Hair follicle dermal papilla cell (primary cell): Measurements from ENCODE around the gene ALPI. TPM values are rescaled to one million over a fixed set of nuclear protein-coding genes. Genes with fewer than 3 reads are reported as not detected.

ENCODE experiments used
- total RNA-seq: library from RNA; depleted of rRNA; stranded (reverse); fragments of >200 nt; gene quantifications from 2 replicates; pipeline ENCODE4 v1.2.3, GENCODE V29; 2012

The ALPI gene
- total RNA-seq = not detected in 2 replicates

DNA sequence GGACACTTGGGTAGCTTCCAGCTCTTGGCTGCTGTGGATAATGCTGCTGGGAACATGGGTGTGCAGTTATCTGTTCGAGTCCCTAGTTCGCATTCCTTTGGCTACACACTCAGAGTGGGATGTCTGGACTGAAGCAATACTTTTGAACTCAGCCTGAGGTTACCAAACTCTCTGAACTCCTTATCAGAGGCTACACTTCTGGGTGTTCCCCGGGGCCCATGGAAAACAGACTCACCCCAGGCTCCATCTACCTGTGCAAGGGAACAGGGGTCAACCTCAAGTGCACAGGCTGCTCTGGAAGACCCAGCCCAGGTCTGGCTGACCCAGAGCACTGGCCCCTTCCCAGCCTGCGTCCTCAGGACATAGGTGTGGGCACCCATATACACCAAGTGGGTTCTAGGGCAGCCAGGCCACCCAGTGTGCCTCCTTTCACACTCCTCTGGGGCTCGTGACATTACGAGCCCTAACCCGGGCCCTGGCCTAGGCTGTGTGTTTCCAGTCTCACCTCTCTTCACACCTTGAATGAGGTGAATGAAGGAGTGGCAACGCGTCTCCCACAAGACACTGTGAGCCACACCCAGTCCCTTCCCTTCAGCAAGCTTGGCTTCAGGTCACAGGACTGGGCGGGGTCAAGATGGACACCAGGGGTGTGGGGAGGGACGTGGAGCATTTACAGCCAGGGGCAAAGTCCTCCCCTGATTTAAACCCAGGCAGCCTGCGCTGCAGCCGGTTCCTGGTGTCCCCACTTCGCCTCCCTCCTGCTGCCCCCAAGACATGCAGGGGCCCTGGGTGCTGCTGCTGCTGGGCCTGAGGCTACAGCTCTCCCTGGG, at the start of gene ALPI:
TSS of gene ALPI (plus strand) at position 728 of the 830 bp plus-strand sequence. CDS start at position 775, 47 bp downstream.

GRCh38 chr2:232406556-232407310, 49.2 kb upstream of the ALPI start, which contains the start of gene ALPG:
Gene ALPG (plus strand): TSS chr2:232406844. CDS start chr2:232406895, 51 bp downstream.

GRCh38 chr2:232487385-232488096, 31.6 kb downstream of the ALPI start, which contains the start of gene ECEL1:
Gene ECEL1 (minus strand): TSS chr2:232487834. CDS start chr2:232486653, 1,181 bp downstream.

Other genes starting within 250 kb of the ALPI start
- gene ALPP, start 77.4 kb upstream of the ALPI start, total RNA-seq = not detected in 2 replicates
- not detected in 2 replicates for gene ALPG, start 49.3 kb upstream of the ALPI start, total RNA-seq
- gene ECEL1, start 31.7 kb downstream of the ALPI start, total RNA-seq = not detected in 2 replicates
- gene PRSS56, start 64.2 kb downstream of the ALPI start, total RNA-seq = not detected in 2 replicates
- not detected in 2 replicates for gene CHRND, start 70.0 kb downstream of the ALPI start, total RNA-seq
- not detected in 2 replicates for gene CHRNG, start 83.5 kb downstream of the ALPI start, total RNA-seq
- 5.3 and 6.5 TPM in 2 replicates for gene TIGD1, start 94.4 kb downstream of the ALPI start, total RNA-seq
- gene EIF4E2, start 94.5 kb downstream of the ALPI start, total RNA-seq = 79.3 and 88.6 TPM in 2 replicates
- gene EFHD1, start 177.5 kb downstream of the ALPI start, total RNA-seq = 1.1 and 1.9 TPM in 2 replicates
- gene GIGYF2, start 241.2 kb downstream of the ALPI start, total RNA-seq = 57.7 and 63.0 TPM in 2 replicates